GM21447 (cell line): ENCODE results near the gene SOX14.

Experiments used
- ATAC-seq: cut with Tn5 transposase; IDR thresholded peaks from one replicate; pipeline ENCODE4 v1.9.1; 2021; ENCODE audit not compliant: unreplicated experiment

The SOX14 gene

GRCh38 chr3:137764001-137764433, at the start of gene SOX14:
SOX14 (plus strand) TSS chr3:137764315; CDS start chr3:137764785, 470 bp downstream.
- no peak for ATAC-seq

DNA sequence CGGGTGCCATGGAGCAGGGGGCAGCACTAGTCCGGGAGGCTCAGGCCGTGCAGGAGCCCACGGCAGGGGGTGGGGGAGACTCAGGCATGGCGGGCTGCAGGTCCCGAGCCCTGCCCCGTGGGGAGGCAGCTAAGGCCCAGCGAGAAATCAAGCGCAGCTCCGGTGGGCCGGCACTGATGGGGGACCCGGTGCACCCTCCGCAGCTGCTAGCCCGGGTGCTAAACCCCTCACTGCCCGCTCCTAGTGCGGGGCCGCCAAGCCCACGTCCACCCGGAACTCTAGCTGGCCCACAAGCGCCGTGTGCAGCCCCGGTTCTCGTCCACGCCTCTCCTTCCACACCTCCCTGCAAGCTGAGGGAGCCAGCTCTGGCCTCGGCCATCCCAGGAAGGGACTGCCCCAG, 49.6 kb upstream of the SOX14 start:
- ATAC-seq, result no peak

DNA sequence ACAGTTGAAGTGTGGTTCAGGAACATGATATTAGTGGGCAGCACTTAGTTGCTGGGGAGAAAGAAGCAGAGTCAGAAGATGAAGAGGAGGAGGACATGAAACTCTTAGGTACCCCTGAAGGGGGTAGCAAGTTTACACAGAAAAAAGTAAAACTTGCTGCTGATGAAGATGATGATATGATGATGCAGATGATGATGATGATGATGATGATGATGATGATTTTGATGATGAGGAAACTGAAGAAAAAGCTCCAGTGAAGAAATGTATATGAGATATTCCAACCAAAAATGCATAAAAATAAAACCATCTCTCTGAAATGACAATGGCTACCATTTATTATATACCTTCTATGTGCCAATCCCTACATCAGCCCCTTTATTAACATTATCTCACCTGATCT, 39.9 kb upstream of the SOX14 start:
- ATAC-seq, result no peak

GRCh38 chr3:137737208-137737607, 26.9 kb upstream of the SOX14 start:
- no peak for ATAC-seq

DNA sequence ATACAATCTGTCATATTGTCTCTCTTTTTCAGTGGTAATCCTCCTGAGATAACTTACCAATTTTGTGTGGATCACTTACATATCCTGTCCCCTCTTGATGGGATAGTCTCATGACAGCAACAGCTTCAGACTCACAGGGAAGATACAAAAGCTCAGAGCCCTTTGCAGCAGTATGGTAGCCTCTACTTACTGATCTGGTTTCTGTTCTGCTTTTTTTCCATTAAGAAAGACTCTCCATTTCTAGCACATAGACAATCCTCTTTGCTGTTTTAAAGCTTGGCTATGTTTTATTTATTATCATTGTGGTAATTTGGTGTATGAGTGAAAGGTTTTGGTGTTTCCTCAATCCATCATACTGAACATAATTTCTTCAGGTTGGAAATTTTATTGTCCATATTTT, 25.4 kb upstream of the SOX14 start:
- ATAC-seq, result no peak

- no peak for ATAC-seq
Observed at GRCh38 chr3:137743608-137744007, 20.5 kb upstream of the SOX14 start.

DNA sequence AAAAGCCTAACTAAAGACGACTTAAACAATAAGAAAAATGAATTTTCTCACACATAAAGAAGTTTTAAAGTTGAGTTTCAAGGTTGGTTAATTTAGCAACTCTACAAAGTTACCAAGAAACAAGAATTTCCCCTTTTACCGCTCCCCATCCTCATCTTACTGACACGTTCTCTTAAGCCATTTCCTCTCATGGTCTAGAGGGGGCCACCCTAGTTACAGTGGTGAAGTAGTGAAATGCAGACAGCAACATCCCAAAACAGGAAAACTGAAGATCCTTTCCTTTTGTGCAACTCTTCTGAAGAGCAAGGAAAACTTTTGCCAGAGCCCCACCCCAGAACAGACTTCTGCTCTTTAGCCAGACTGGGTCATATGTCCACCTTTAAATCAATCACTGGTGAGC, 17.3 kb upstream of the SOX14 start:
- ATAC-seq, result no peak

GRCh38 chr3:137759505-137759904, 4.6 kb upstream of the SOX14 start:
- no peak for ATAC-seq

DNA sequence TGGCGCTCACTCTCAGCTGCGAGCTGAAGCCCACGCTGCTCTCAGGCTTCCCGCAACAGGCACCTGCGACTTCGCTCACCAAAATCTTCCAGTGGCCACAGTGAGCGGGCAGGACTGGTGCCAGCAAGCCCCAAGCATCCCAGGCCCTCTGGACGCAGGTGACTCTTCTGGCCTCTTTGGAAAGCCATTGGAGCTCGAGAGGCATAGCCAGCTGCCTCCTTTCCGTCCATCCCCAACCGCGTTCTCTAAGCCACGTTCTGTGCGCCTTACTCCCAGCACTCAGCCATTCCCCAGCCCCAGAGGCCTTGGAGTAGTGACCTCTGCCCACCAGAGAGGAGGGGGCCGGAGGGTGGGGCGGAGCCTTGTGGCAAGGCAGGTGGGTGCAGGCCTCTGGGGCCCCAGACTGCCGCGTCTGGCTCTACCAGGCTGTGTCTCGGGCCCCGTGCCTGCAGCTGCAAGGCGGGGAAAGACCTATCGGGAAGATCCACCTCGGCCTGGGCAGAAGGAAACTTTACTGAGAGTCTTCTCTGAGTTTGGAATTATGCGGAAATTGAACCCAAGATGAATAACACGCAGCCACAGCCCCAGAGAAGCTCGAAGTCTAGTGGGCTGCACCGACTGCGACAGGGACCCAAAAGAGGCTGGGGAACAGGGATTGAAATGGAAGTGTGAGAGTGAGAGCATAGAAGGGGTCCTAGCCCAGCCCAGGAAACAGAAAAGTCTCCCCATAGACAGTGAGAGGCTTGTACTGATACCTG, 3.6 kb upstream of the SOX14 start:
- ATAC-seq, result no peak

- ATAC-seq, result no peak
Observed at GRCh38 chr3:137761099-137761562, 3.0 kb upstream of the SOX14 start.

- ATAC-seq, result no peak
Observed at GRCh38 chr3:137761563-137762503, 2.3 kb upstream of the SOX14 start.

GRCh38 chr3:137762674-137763593, 1.2 kb upstream of the SOX14 start:
- no peak for ATAC-seq

GRCh38 chr3:137763594-137763938, 549 bp upstream of the SOX14 start:
- ATAC-seq, result no peak

DNA sequence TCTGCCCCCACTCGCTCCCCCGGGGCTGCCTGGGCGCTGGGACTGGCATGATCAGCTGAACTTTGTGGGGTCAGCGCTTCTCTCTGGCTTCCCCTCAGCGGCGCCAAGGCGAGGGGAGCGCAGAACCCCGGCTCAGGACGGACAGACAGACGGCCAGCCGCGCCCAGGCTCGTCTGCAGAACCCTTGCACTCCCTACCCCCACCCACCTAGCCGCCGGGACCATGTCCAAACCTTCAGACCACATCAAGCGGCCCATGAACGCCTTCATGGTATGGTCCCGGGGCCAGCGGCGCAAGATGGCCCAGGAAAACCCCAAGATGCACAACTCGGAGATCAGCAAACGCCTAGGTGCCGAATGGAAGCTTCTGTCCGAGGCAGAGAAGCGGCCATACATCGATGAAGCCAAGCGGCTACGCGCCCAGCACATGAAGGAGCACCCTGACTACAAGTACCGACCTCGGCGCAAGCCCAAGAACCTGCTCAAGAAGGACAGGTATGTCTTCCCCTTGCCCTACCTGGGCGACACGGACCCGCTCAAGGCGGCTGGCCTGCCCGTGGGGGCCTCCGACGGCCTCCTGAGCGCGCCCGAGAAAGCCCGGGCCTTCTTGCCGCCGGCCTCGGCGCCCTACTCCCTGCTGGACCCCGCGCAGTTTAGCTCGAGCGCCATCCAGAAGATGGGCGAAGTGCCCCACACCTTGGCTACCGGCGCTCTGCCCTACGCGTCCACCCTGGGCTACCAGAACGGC, 621 bp downstream of the SOX14 start:
- no peak for ATAC-seq

DNA sequence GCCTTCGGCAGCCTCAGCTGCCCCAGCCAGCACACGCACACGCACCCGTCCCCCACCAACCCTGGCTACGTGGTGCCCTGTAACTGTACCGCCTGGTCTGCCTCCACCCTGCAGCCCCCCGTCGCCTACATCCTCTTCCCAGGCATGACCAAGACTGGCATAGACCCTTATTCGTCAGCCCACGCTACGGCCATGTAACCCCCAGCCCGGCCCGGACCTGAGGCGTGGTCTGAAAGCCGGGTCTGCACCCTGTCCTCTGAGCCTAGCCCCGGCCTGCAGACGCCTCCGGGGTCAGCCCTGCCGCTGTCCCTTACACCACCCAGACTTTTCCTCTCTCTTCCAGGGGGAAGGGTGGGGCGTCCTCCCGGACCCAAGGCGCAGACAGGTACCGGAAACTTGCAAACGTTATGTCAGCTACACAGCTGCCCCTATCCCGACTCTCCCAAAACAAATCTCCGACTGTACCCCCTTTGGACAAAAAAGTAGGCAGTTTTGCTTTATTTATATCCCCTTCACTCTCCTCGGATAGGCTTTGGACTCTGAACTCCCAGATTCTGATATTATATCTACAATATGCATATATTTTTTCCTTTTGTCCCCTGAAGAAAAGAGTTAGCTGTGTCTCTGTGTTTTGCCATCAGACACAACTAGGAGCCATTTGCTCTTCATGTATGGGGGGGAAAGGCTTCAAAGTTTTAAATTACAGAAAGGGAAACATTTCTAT, 1.4 kb downstream of the SOX14 start:
- no peak for ATAC-seq

- no peak for ATAC-seq
Observed at GRCh38 chr3:137766041-137766875, 2.1 kb downstream of the SOX14 start.

- no peak for ATAC-seq
Observed at GRCh38 chr3:137766876-137767537, 2.9 kb downstream of the SOX14 start.
